CD4-positive, alpha-beta memory T cell (primary cell): ENCODE measurements around the gene LINGO1. TPM values are rescaled to one million over a fixed set of nuclear protein-coding genes. Genes with fewer than 3 reads are reported as not detected.
A peak's percentile ranks its signal among the peaks of the same experiment; 100 is the strongest.

ENCODE experiments used
- CTCF ChIA-PET: fragments of 350-600 bp; sonication (Branson Sonifier 250); formaldehyde crosslinking; loops from one replicate; lab custom pipeline; 2021; ENCODE audit warnings: inconsistent platforms; ENCODE audit not compliant: partially characterized antibody; lab: Charles Lee
- POLR2A ChIA-PET: fragments of 350-600 bp; sonication (Branson Sonifier 250); formaldehyde crosslinking; loops from one replicate; lab custom pipeline; 2021; ENCODE audit not compliant: partially characterized antibody; lab: Charles Lee
- DNase-seq, 5 donors: peaks; one replicate each; pipeline versions ENCODE4 v3.0.0 to v3.0.0-alpha.2; 2020 to 2022; ENCODE audit warnings: mixed read lengths in 1 of 5
- H3K27ac ChIP-seq: one replicate; pipeline ENCODE4 v1.7.0; 2013; ENCODE audit warnings: low read depth, low read length
- H3K27me3 ChIP-seq: 2 replicates; pipeline ENCODE4 v1.7.0; 2013; ENCODE audit warnings: mild to moderate bottlenecking, low read length, moderate library complexity; ENCODE audit not compliant: insufficient read depth
- H3K36me3 ChIP-seq: 2 replicates; pipeline ENCODE4 v1.7.0; 2013; ENCODE audit warnings: mild to moderate bottlenecking, low read length, moderate library complexity; ENCODE audit not compliant: insufficient read depth
- H3K4me1 ChIP-seq: 2 replicates; pipeline ENCODE4 v1.7.0; 2013; ENCODE audit warnings: mild to moderate bottlenecking, low read length, moderate library complexity; ENCODE audit not compliant: insufficient read depth
- H3K4me3 ChIP-seq, 2 donors: one replicate each; pipeline ENCODE4 v1.7.0; 2013; ENCODE audit warnings: low read length in 2 of 2, mild to moderate bottlenecking in 1 of 2
- H3K9me3 ChIP-seq, 2 donors: one replicate each; pipeline ENCODE4 v1.7.0; 2013; ENCODE audit warnings: low read length in 2 of 2, control low read depth in 1 of 2; ENCODE audit not compliant: control insufficient read depth in 1 of 2
- H3K27ac Mint-ChIP-seq, 7 donors: one replicate each; pipeline ENCODE4 v1.8.0; 2020 to 2021; ENCODE audit warnings: mixed read lengths in 7 of 7, mild to moderate bottlenecking in 6 of 7, inconsistent platforms in 3 of 7, moderate library complexity in 3 of 7
- H3K27me3 Mint-ChIP-seq, 2 donors: one replicate each; pipeline ENCODE4 v1.8.0; 2020 to 2021; ENCODE audit warnings: mixed read lengths in 2 of 2
- H3K36me3 Mint-ChIP-seq, 2 donors: one replicate each; pipeline ENCODE4 v1.8.0; 2020 to 2021; ENCODE audit warnings: mixed read lengths in 2 of 2, inconsistent platforms in 1 of 2, mild to moderate bottlenecking in 1 of 2
- H3K4me1 Mint-ChIP-seq, 4 donors: one replicate each; pipeline ENCODE4 v1.8.0; 2020 to 2021; ENCODE audit warnings: mixed read lengths in 4 of 4, mild to moderate bottlenecking in 1 of 4
- H3K4me3 Mint-ChIP-seq, 8 donors: one replicate each; pipeline ENCODE4 v1.8.0; 2020 to 2021; ENCODE audit warnings: mixed read lengths in 8 of 8, mild to moderate bottlenecking in 7 of 8, moderate library complexity in 6 of 8, inconsistent platforms in 3 of 8
- H3K9me3 Mint-ChIP-seq, 8 donors: one replicate each; pipeline ENCODE4 v1.8.0; 2020 to 2021; ENCODE audit warnings: mixed read lengths in 8 of 8, mild to moderate bottlenecking in 5 of 8, inconsistent platforms in 3 of 8, moderate library complexity in 1 of 8
- intact Hi-C: fragments of 100-400 bp; cut with micrococcal nuclease; formaldehyde crosslinking; loops from one replicate; pipeline ENCODE4 v1.15.1; 2023
- polyA plus RNA-seq, 2 donors: library from polyadenylated mRNA; unstranded; fragments of 300-500 nt; fragmentation: Illumina TruSeq; gene quantifications; one replicate each; pipeline ENCODE4 v1.2.3, GENCODE V29; 2021
- total RNA-seq, 2 experiments: library from RNA; stranded (reverse); gene quantifications; one replicate each; pipeline ENCODE4 v1.2.3, GENCODE V29; 2021

The LINGO1 gene
- total and polyA plus RNA-seq, 4 experiments from 2014 or later = not detected

- peaks cover 13% of the 10 kb centered on the region for H3K27me3 ChIP-seq
- H3K4me1 ChIP-seq = peaks cover 14% of the 10 kb centered on the region
- peaks cover 5 to 20% (median 12%) of the 10 kb centered on the region in 4 donors for H3K4me1 Mint-ChIP-seq
- CTCF ChIA-PET = interaction anchor here (1.6 kb wide), 1 partner anchor 10 kb away, joined by 5 read pairs; no protein-coding TSS in a partner anchor
- H3K9me3 Mint-ChIP-seq = peaks cover 0 to 3% (median 0%) of the 10 kb centered on the region in 8 donors
- no peaks in the 10 kb centered on the region for H3K9me3 ChIP-seq
- no peaks in the 10 kb centered on the region for H3K36me3 ChIP-seq
- H3K27ac Mint-ChIP-seq = no peak overlapping the region
- intact Hi-C loops = no loop called here
- H3K27me3 Mint-ChIP-seq = peaks cover 27 to 36% of the 10 kb centered on the region in 2 donors
- H3K4me3 ChIP-seq = no peak overlapping the region
- no peak overlapping the region for H3K27ac ChIP-seq
- POLR2A ChIA-PET = no interaction called here
- no peak for DNase-seq
- no peaks in the 10 kb centered on the region for H3K36me3 Mint-ChIP-seq
- no peak overlapping the region for H3K4me3 Mint-ChIP-seq
These were observed 3.5 kb upstream of the LINGO1 start for GRCh38 chr15:77636209-77636608.

DNA sequence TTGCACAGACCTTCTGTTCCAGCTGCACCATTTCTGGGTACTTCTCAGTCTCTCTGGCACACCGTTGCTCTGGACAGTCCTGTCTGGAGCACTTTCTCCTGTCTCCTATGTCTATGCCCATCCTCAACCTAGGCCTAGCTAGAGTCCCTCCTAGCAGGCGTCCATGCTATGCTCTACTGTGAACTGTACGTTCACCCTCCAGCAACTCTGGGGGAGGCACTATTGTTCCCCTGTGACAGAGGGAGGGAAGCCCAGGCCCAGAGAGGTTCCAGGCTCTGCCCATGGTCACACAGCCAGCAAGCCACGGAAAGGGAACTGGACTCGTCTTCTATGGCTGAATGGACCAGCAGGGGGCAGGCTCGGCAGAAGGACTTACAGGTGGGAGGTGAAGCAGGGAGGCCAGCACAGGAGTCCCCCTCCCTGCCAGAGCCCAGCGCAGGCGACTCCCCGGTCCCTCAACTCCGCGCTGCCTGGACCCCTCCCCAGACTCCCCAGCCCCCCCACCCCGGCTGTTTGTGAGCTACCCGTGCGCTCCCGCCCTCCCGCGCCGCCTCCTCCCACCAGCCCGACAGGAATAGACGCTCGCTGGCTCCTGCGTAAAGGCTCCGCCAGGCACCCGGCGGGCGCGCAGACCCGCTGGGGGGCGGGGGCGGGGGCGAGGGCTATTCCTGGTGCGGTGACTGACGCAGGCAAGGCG, 1.7 kb upstream of the LINGO1 start:
- Histone ChIP-seq H3K36me3 (no peaks in the 10 kb centered on the region), H3K27ac (no peak overlapping the region), H3K27me3 (peaks cover 13% of the 10 kb centered on the region), H3K4me3 (no peak overlapping the region), H3K4me1 (peaks cover 14% of the 10 kb centered on the region), H3K9me3 (no peaks in the 10 kb centered on the region)
- no peaks in the 10 kb centered on the region for H3K36me3 Mint-ChIP-seq
- DNase-seq = peak in 4 of 5 donors; percentile 15 to 32 (median 30)
- H3K27ac Mint-ChIP-seq = no peak overlapping the region
- intact Hi-C loops = loop anchor here (5.0 kb wide), 1 partner anchor 238 kb away; no protein-coding TSS in a partner anchor
- H3K4me3 Mint-ChIP-seq = peak overlapping the region; percentile 60 to 78 (median 70)
- peaks cover 5 to 20% (median 12%) of the 10 kb centered on the region in 4 donors for H3K4me1 Mint-ChIP-seq
- ChIA-PET POLR2A (no interaction called here), CTCF (interaction anchor here (0.6 to 2.1 kb wide), 4 partner anchors 10 to 241 kb away, joined by 3 to 6 read pairs (median 4); no protein-coding TSS in a partner anchor)
- H3K27me3 Mint-ChIP-seq = peaks cover 28 to 40% of the 10 kb centered on the region in 2 donors
- no peaks in the 10 kb centered on the region for H3K9me3 Mint-ChIP-seq

- peaks cover 28 to 39% of the 10 kb centered on the region in 2 donors for H3K27me3 Mint-ChIP-seq
- POLR2A ChIA-PET = no interaction called here
- H3K27ac Mint-ChIP-seq = no peak overlapping the region
These were observed 1.2 kb upstream of the LINGO1 start for GRCh38 chr15:77633913-77634265.

GRCh38 chr15:77633134-77633912, 611 bp upstream of the LINGO1 start:
- Mint-ChIP-seq H3K4me1 (peaks cover 5 to 20% (median 12%) of the 10 kb centered on the region in 4 donors), H3K27me3 (peaks cover 28 to 41% of the 10 kb centered on the region in 2 donors), H3K27ac (no peak overlapping the region), H3K9me3 (no peaks in the 10 kb centered on the region), H3K4me3 (peak overlapping the region; percentile 52 to 75 (median 68)), H3K36me3 (no peaks in the 10 kb centered on the region)
- intact Hi-C loops = loop anchor here (5.0 kb wide), 1 partner anchor 239 kb away; no protein-coding TSS in a partner anchor
- no peaks in the 10 kb centered on the region for H3K36me3 ChIP-seq
- ChIA-PET CTCF (interaction anchor here (0.8 to 2.1 kb wide), 3 partner anchors 11 to 16 kb away, joined by 3 to 6 read pairs (median 3); no protein-coding TSS in a partner anchor), POLR2A (no interaction called here)
- DNase-seq = peak in 3 of 5 donors; percentile 19 to 26 (median 22)
- peaks cover 13% of the 10 kb centered on the region for H3K27me3 ChIP-seq
- H3K4me1 ChIP-seq = peaks cover 14% of the 10 kb centered on the region
- H3K9me3 ChIP-seq = no peaks in the 10 kb centered on the region
- H3K4me3 ChIP-seq = no peak overlapping the region
- no peak overlapping the region for H3K27ac ChIP-seq

More at GRCh38 chr15:77633913-77634265, 1.2 kb upstream of the LINGO1 start:
- no peak for DNase-seq
- H3K4me3 ChIP-seq = no peak overlapping the region
- Mint-ChIP-seq H3K9me3 (no peaks in the 10 kb centered on the region), H3K36me3 (no peaks in the 10 kb centered on the region), H3K4me3 (peak overlapping the region; percentile 61 to 78 (median 70)), H3K4me1 (peaks cover 5 to 20% (median 12%) of the 10 kb centered on the region in 4 donors)
- peaks cover 13% of the 10 kb centered on the region for H3K27me3 ChIP-seq
- no peak overlapping the region for H3K27ac ChIP-seq
- intact Hi-C loops = loop anchor here (5.0 kb wide), 1 partner anchor 238 kb away; no protein-coding TSS in a partner anchor
- CTCF ChIA-PET = interaction anchor here (0.6 to 2.1 kb wide), 3 partner anchors 10 to 188 kb away, joined by 3 to 6 read pairs (median 3); no protein-coding TSS in a partner anchor
- H3K36me3 ChIP-seq = no peaks in the 10 kb centered on the region
- no peaks in the 10 kb centered on the region for H3K9me3 ChIP-seq
- peaks cover 14% of the 10 kb centered on the region for H3K4me1 ChIP-seq

- Histone ChIP-seq H3K4me3 (no peak overlapping the region), H3K27me3 (peaks cover 13% of the 10 kb centered on the region), H3K4me1 (peaks cover 14% of the 10 kb centered on the region), H3K36me3 (no peaks in the 10 kb centered on the region), H3K27ac (no peak overlapping the region), H3K9me3 (no peaks in the 10 kb centered on the region)
- peak overlapping the region in 4 of 8 donors; percentile 4 to 55 (median 32) for H3K4me3 Mint-ChIP-seq
- CTCF ChIA-PET = no interaction called here
- H3K27ac Mint-ChIP-seq = no peak overlapping the region
- peaks cover 5 to 20% (median 12%) of the 10 kb centered on the region in 4 donors for H3K4me1 Mint-ChIP-seq
- POLR2A ChIA-PET = no interaction called here
- no peak for DNase-seq
- H3K36me3 Mint-ChIP-seq = no peaks in the 10 kb centered on the region
- intact Hi-C loops = loop anchor here (5.0 kb wide), 1 partner anchor 240 kb away; no protein-coding TSS in a partner anchor
- H3K27me3 Mint-ChIP-seq = peaks cover 23 to 35% of the 10 kb centered on the region in 2 donors
- no peaks in the 10 kb centered on the region for H3K9me3 Mint-ChIP-seq
These were observed 773 bp downstream of the LINGO1 start for GRCh38 chr15:77631745-77632533.

DNA sequence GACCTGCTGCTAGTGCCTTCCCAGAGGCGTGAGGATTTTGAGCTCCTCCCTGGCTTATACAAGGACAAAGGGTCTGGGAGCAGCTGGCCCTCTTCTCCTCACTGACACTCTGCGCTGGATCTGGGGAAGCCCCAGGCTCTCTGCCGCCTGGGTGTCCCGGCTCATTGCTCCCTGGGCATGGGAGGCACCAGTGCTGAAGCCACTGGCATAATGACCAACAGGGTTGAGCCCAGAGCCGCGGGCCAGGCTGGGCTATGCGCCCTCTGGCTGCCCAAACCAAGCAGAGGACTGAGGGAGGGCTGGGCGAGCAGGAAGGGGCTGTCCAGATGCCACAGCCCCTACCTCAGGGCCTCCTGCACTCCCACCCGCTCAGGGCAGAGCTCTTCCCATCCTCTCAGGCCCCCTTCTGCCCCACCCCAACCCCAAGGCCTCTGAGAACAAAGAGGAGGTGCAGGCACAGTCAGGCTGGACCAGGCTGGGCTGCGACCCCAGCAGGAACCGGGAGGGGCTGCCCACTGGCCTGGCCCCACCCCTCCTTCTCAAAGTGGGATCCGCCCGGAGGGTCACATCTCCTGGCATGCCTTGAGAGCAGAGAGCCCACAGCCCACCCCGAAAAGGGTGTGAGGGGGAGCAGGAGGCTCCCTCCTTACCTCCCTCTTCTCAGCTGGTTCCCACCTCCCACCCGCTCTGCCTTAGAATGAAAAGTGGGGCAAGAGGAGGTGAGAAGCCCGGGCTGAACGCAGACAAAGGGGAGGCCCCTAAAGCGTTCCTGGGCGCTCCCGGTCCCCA, 1.6 kb downstream of the LINGO1 start:
- ChIA-PET CTCF (no interaction called here), POLR2A (no interaction called here)
- peaks cover 13% of the 10 kb centered on the region for H3K27me3 ChIP-seq
- intact Hi-C loops = loop anchor here (5.0 kb wide), 1 partner anchor 241 kb away; no protein-coding TSS in a partner anchor
- Mint-ChIP-seq H3K36me3 (no peaks in the 10 kb centered on the region), H3K4me1 (peaks cover 5 to 20% (median 12%) of the 10 kb centered on the region in 4 donors), H3K27ac (no peak overlapping the region), H3K9me3 (no peaks in the 10 kb centered on the region), H3K27me3 (peaks cover 19 to 36% of the 10 kb centered on the region in 2 donors), H3K4me3 (peak overlapping the region in 1 of 8 donors; percentile 11)
- no peaks in the 10 kb centered on the region for H3K36me3 ChIP-seq
- peaks cover 14% of the 10 kb centered on the region for H3K4me1 ChIP-seq
- no peaks in the 10 kb centered on the region for H3K9me3 ChIP-seq
- DNase-seq = no peak
- H3K27ac ChIP-seq = no peak overlapping the region
- no peak overlapping the region for H3K4me3 ChIP-seq
